GM19395 (cell line): ENCODE data around the gene KIZ.
A peak's percentile ranks its signal among the peaks of the same experiment; 100 is the strongest.

Experiments used
- ATAC-seq: cut with Tn5 transposase; IDR thresholded peaks from one replicate; pipeline ENCODE4 v1.9.1; 2021; ENCODE audit warnings: mild to moderate bottlenecking, moderate library complexity; ENCODE audit not compliant: unreplicated experiment

Gene KIZ

DNA sequence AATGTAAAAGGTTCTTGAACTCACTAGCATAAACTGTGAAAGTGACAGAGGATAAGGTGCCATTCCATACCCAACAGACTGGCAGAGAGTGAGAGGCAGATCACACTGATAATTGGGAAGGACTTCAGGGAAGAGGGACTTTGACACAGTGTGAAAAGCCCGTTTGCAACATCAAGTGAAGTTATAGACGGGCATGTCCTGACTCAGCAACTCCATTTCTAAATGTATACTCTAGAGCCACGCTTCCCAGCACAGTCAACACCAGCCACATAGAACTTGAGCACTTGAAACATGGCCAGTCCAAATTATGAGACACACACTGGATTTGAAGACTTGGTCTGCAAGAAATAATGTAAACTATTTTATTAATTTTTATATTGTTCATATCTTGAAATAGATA, 131.3 kb downstream of the KIZ start:
- no peak for ATAC-seq

DNA sequence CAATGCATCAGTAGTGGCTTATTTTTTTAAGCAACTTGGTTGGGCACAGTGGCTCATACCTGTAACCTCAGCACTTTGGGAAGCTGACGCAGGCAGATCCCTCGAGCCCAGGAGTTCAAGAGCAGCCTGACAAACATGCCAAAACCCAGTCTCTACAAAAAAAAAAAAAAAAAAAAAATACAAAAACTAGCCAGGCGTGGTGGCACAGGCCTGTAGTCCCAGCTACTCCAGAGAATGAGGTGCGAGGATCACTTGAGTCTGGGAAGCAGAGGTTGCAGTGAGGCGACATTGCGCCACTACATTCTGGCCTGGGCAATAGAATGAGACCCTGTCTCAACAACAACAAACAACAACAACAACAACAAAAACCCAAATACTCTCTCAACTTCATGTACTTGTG, 132.5 kb downstream of the KIZ start:
- no peak for ATAC-seq

GRCh38 chr20:21259346-21259745, 133.5 kb downstream of the KIZ start:
- ATAC-seq, result no peak

DNA sequence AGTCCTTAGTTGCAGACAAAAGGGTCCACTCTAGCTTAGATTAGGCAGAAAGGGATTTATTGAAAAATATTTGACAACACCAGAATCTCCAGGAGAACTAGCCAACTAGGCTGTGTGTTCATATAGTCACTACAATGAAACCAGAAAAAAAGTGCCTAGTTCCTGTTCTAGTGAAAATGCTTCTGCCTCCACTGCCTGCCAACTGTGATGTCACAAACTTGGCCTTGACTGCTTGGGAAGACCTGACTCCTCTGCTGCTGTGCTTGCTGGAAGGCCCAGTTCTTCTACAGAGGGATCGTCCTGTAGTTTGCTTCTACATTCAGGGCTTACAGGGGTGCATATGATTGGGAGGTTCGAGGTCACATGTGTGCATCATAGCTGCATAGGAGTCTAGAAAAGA, 136.9 kb downstream of the KIZ start:
- peak; percentile 53 for ATAC-seq

GRCh38 chr20:21265261-21266190, 139.6 kb downstream of the KIZ start:
- ATAC-seq, result no peak

- no peak for ATAC-seq
Measured at GRCh38 chr20:21266191-21266536, 140.3 kb downstream of the KIZ start.

- ATAC-seq, result no peak
Measured at GRCh38 chr20:21269772-21270171, 143.9 kb downstream of the KIZ start.

DNA sequence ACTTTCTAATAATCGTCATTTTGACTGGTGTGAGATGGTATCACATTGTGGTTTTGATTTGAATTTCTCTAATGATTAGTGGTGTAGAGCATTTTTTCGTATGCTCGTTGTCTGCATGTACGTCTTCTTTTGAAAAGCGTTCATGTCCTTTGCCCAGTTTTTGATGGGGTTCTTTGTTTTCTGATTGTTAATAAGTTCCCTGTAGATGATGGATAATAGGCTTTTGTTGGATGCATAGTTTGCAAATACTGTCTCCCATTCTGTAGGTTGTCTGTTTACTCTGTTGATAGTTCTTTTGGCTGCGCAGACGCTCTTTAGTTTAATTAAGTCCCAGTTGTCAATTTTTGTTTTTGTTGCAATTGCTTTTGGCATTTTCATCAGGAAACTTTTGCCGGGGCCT, 144.9 kb downstream of the KIZ start:
- no peak for ATAC-seq

DNA sequence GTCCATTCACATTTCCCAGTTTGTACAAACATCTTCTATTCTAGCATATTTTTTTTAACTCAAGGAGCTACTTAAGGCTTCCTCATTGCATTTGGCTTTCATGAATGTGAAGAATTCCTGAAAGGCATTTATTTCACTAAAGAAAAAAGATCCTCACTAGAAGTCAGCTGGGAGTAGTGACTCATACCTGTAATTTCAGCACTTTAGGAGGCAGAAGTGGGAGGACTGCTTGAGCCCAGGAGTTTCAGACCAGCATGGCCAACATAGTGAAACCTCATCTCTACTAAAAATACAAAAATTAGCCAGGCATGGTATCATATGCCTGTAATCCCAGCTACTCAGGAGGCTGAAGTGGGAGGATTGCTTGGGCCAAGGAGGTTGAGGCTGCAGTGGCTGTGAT, 146.4 kb downstream of the KIZ start:
- peak; percentile 84 for ATAC-seq

DNA sequence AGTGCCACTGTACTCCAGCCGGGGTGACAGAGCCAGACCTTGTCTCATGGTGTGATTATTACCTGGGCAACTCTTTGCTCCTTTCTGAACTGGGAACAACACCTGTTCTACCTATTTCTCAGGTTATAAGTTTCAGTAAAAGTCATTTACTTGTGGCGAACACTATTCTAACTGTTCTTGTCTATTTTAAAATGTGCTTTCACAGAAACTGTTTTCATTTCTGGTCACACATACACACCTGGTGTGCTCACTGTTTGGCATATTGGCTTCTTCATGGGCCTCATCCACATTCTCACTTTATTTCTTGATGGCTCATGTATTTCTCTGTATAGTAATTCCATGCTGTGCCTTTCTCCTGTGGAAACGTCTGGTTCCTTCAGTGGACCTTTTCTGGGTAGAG, 146.8 kb downstream of the KIZ start:
- ATAC-seq, result peak; percentile 81

DNA sequence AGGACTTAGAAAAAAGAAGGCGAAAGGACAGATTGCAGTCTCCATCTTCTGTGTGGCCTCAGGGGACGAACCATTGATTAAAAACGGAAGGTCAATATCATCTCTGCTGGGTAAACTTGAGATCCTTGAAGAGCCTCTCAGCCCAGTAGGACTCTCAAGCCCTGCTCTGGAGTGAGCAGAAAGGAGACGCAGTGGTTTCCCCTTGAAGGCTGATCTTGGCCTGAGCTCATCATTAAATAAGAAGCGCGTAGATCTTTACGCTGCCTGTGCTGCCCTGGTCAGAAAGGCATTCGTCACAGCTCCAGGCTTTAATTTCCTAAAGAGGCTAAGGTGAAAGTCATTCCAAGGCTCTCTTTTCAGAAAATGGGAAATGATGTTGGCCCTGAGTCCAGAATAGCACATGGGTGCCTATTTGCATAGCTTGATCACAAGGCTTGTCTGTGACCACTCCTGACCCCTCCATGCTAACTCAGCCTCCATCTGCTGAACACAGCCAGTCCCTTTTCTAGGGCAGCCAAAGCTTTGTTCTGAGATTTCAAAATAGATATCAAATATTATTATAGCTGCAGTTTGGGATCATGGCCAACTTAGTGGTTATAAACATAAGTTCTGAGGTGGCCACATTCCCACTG, 148.0 kb downstream of the KIZ start:
- ATAC-seq, result no peak

DNA sequence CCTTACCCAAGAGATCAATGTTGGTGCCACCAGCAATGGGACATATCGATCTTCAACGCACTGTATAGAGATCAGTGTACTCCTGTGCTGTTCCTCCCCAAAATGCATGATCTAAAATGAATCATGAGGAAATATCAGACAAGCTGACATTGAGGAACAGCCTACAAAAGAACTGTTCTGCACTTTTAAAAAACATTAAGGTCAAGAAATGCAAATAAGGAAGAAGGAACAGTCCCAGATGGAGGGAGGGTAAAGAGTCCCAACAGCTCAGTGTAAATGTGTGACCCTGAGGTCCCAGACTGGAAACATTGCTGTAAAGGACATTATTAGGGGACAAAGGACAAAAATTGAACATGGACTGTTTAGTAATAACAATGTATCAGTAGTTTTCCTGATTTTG, 152.9 kb downstream of the KIZ start:
- ATAC-seq, result no peak

- ATAC-seq, result no peak
Measured at GRCh38 chr20:21279706-21280521, 154.0 kb downstream of the KIZ start.

DNA sequence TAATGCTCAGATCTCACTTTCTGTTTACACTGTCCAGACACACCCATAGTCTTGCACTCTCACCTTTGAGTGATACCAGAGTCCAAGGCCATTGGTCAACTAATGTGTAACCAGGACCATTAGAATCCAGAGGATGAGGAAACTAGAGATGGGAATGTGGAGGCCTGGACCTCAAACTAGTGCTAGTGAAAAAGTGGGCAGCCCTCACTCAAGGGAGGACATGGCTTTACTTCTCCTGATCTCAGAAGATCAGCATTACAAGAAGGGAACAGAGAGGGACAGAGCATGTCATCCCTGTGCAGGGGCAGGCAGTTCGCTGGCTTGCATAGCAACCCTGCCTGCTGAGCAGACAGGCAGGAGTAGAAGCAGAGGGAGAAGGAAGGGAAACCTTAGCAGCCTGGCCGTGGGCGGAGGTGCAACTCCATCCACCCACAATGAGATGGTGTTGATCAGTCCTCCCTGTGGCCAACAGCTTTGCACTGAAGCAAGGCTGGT, 154.7 kb downstream of the KIZ start:
- no peak for ATAC-seq

GRCh38 chr20:21286775-21287174, 160.9 kb downstream of the KIZ start:
- no peak for ATAC-seq

- no peak for ATAC-seq
Measured at GRCh38 chr20:21288587-21289370, 162.9 kb downstream of the KIZ start.

- no peak for ATAC-seq
Measured at GRCh38 chr20:21289651-21290050, 163.8 kb downstream of the KIZ start.

DNA sequence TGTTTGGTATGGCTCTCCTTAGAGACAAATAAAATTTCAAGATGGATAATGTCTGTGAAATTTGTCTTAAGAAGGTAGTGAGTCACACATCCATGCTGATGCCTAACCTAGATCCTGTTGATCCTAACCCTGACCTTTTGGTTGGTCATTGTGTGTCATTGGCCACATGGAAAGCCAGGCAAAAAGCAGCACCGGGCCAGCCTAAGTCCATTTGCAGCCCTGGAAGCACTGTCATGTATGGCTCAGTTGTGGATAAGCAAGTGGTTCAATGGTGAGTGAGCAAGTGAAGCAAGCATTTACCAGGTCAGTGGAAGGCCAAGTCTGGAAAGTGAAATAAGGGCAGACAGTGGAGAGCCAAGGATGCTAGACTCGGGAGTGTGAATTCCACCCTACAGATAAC, 165.1 kb downstream of the KIZ start:
- ATAC-seq, result no peak

DNA sequence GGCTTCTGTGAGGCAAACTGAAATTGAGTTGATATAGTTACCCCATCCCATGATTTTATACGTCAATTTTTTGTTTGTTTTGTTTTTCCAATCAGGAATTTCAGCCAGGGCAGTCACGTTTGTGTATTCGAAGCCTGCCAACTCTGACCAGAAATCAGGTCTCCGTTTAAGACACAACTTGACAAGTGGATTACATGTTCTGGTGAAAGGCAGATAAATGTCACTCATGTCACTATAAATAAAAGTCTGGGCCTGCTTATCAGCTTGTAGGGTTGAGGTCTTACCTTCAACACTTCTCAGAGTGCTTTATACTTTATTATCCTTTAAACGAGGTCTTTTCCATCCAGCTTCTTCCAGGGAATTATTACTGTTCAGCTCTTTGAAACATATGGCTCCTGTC, 168.9 kb downstream of the KIZ start:
- ATAC-seq, result no peak
